Smooth muscle cell of the coronary artery (primary cell): ENCODE measurements around the gene SCYGR6. TPM values are rescaled to one million over a fixed set of nuclear protein-coding genes. Genes with fewer than 3 reads are reported as not detected.

ENCODE experiments used
- total RNA-seq: library from RNA; depleted of rRNA; stranded (reverse); fragments of >200 nt; gene quantifications from 2 replicates; pipeline ENCODE4 v1.2.3, GENCODE V29; 2014; ENCODE audit warnings: low replicate concordance

SCYGR6 gene
- not detected in 2 replicates for total RNA-seq

GRCh38 chr2:227724394-227725039 lies at the start of gene SCYGR6:
SCYGR6 (minus strand) TSS chr2:227724757; CDS start chr2:227724757, 0 bp downstream.

GRCh38 chr2:227745594-227745993 lies 21.0 kb upstream of the SCYGR6 start, which contains the start of gene SCYGR8:
SCYGR8 (plus strand) TSS chr2:227745894; CDS start chr2:227745894, 0 bp downstream.

GRCh38 chr2:227728035-227728434 lies 3.5 kb upstream of the SCYGR6 start, which contains the start of gene SCYGR7:
SCYGR7 (plus strand) TSS chr2:227728335; CDS start chr2:227728335, 0 bp downstream.

GRCh38 chr2:227717687-227718567 lies 6.6 kb downstream of the SCYGR6 start, which contains the start of gene SLC19A3:
SLC19A3 (minus strand) TSS chr2:227718028; CDS start chr2:227702318, 15,710 bp downstream.

Other genes with a start within 250 kb of the SCYGR6 start
- gene SCYGR2, start 125.9 kb downstream of the SCYGR6 start, total RNA-seq = not detected in 2 replicates
- gene SCYGR3, start 109.9 kb downstream of the SCYGR6 start, total RNA-seq = not detected in 2 replicates
- under 0.01 TPM in 1 of 2 replicates, not detected in the other for gene SCYGR4, start 107.3 kb downstream of the SCYGR6 start, total RNA-seq
- gene SCYGR5, start 58.0 kb downstream of the SCYGR6 start, total RNA-seq = not detected in 2 replicates
- 0.23 and 2.1 TPM in 2 replicates for gene SLC19A3, start 6.7 kb downstream of the SCYGR6 start, total RNA-seq
- gene SCYGR7, start 3.6 kb upstream of the SCYGR6 start, total RNA-seq = not detected in 2 replicates
- not detected in 2 replicates for gene SCYGR8, start 21.1 kb upstream of the SCYGR6 start, total RNA-seq
- 0.30 TPM in 1 of 2 replicates, not detected in the other for gene CCL20, start 89.1 kb upstream of the SCYGR6 start, total RNA-seq
- 0.12 and 9.5 TPM in 2 replicates for gene DAW1, start 146.9 kb upstream of the SCYGR6 start, total RNA-seq